MM.1S (cell line): ENCODE data around the gene IQGAP2.

Source experiments
- DNase-seq: peaks from one replicate; pipeline ENCODE4 v3.0.0-alpha.2; 2015
- H2AFZ ChIP-seq: fragments of 300-600 bp; sonication (generic); 2 replicates; pipeline ENCODE4 v1.6.0; 2016; ENCODE audit warnings: antibody characterized with exemption, low read length
- H3F3A ChIP-seq: fragments of 300-600 bp; sonication (generic); 2 replicates; pipeline ENCODE4 v1.6.1; 2016; ENCODE audit warnings: mild to moderate bottlenecking, antibody characterized with exemption, low read length, moderate library complexity, mixed read lengths; ENCODE audit not compliant: insufficient read depth
- H3K27ac ChIP-seq: fragments of 300-600 bp; sonication (generic); 2 replicates; pipeline ENCODE4 v1.5.1; 2016; ENCODE audit warnings: mild to moderate bottlenecking, low read length
- H3K27me3 ChIP-seq: fragments of 300-600 bp; sonication (generic); replicated peaks from 2 replicates; pipeline ENCODE4 v1.6.0; 2016; ENCODE audit warnings: low read length; ENCODE audit not compliant: insufficient read depth
- H3K36me3 ChIP-seq: fragments of 300-600 bp; sonication (generic); replicated peaks from 2 replicates; pipeline ENCODE4 v1.6.1; 2016; ENCODE audit warnings: mild to moderate bottlenecking, low read length, mixed read lengths; ENCODE audit not compliant: insufficient read depth
- H3K4me1 ChIP-seq: fragments of 300-600 bp; sonication (generic); 2 replicates; pipeline ENCODE4 v1.6.1; 2016; ENCODE audit warnings: low read length, mixed read lengths
- H3K4me2 ChIP-seq: fragments of 300-600 bp; sonication (generic); 2 replicates; pipeline ENCODE4 v1.6.0; 2016; ENCODE audit warnings: low read depth, low read length
- H3K4me3 ChIP-seq: fragments of 300-600 bp; sonication (generic); 2 replicates; pipeline ENCODE4 v1.5.1; 2016; ENCODE audit warnings: low read length, mixed read lengths
- H3K79me2 ChIP-seq: fragments of 300-600 bp; sonication (generic); 2 replicates; pipeline ENCODE4 v1.6.1; 2016; ENCODE audit warnings: mixed run types, low read length, mixed read lengths
- H3K9ac ChIP-seq: fragments of 300-600 bp; sonication (generic); 2 replicates; pipeline ENCODE4 v1.6.1; 2016; ENCODE audit warnings: low read length, mixed read lengths
- H3K9me2 ChIP-seq: fragments of 300-600 bp; sonication (generic); replicated peaks from 2 replicates; pipeline ENCODE4 v1.6.1; 2016; ENCODE audit warnings: mild to moderate bottlenecking, low read length, mixed read lengths; ENCODE audit not compliant: insufficient read depth
- H3K9me3 ChIP-seq: fragments of 300-600 bp; sonication (generic); replicated peaks from 2 replicates; pipeline ENCODE4 v1.6.1; 2016; ENCODE audit warnings: mild to moderate bottlenecking, low read length, mixed read lengths; ENCODE audit not compliant: insufficient read depth
- H4K20me1 ChIP-seq: fragments of 300-600 bp; sonication (generic); 2 replicates; pipeline ENCODE4 v1.6.1; 2016; ENCODE audit warnings: mild to moderate bottlenecking, low read length, moderate library complexity, mixed read lengths; ENCODE audit not compliant: insufficient read depth
- CTCF ChIP-seq: fragments of 300-600 bp; sonication (generic); IDR thresholded peaks from 2 replicates; pipeline ENCODE4 v1.5.1; 2016; ENCODE audit warnings: antibody characterized with exemption, low read length, mixed read lengths
- EZH2 ChIP-seq: fragments of 300-600 bp; sonication (generic); optimal IDR thresholded peaks from 2 replicates; pipeline ENCODE3; 2017; ENCODE audit warnings: low read depth, mild to moderate bottlenecking, antibody characterized with exemption, low read length, mixed read lengths
- EZH2phosphoT487 ChIP-seq: fragments of 300-600 bp; sonication (generic); IDR thresholded peaks from 2 replicates; pipeline ENCODE4 v1.6.1; 2018; ENCODE audit warnings: antibody characterized with exemption, low read length

Gene IQGAP2

GRCh38 chr5:76451031-76451701, 48.1 kb downstream of the IQGAP2 start:
- Histone ChIP-seq H3K9me3 (no peaks in the 10 kb centered on the region), H3K9ac (no peak overlapping the region), H3K4me3 (no peak overlapping the region), H2AFZ (no peak overlapping the region), H3F3A (no peaks in the 10 kb centered on the region), H3K79me2 (peaks cover 60% of the 10 kb centered on the region), H3K27ac (no peak overlapping the region), H3K4me2 (no peak overlapping the region), H3K4me1 (peaks cover 3% of the 10 kb centered on the region; the same call in 1 of the 2 replicates), H3K27me3 (no peaks in the 10 kb centered on the region), H4K20me1 (peaks cover 7% of the 10 kb centered on the region; the same call in 1 of the 2 replicates), H3K9me2 (no peaks in the 10 kb centered on the region), H3K36me3 (no peaks in the 10 kb centered on the region)
- no peak for DNase-seq
- no peak for TF ChIP-seq CTCF
- no peak for TF ChIP-seq EZH2phosphoT487
- no peak for TF ChIP-seq EZH2

GRCh38 chr5:76455531-76456133, 52.5 kb downstream of the IQGAP2 start:
- no peaks in the 10 kb centered on the region for H3K9me3 ChIP-seq
- no peak overlapping the region for H3K9ac ChIP-seq
- H3K36me3 ChIP-seq = no peaks in the 10 kb centered on the region
- no peaks in the 10 kb centered on the region for H3F3A ChIP-seq
- no peak overlapping the region for H3K27ac ChIP-seq
- H3K27me3 ChIP-seq = no peaks in the 10 kb centered on the region
- no peak overlapping the region for H2AFZ ChIP-seq
- TF ChIP-seq EZH2 (no peak), EZH2phosphoT487 (no peak), CTCF (no peak)
- H3K9me2 ChIP-seq = no peaks in the 10 kb centered on the region
- no peaks in the 10 kb centered on the region for H3K4me1 ChIP-seq
- no peak for DNase-seq
- H3K4me3 ChIP-seq = no peak overlapping the region
- H3K79me2 ChIP-seq = peaks cover 75% of the 10 kb centered on the region
- H3K4me2 ChIP-seq = no peak overlapping the region
- H4K20me1 ChIP-seq = peaks cover 7% of the 10 kb centered on the region; the same call in 1 of the 2 replicates

GRCh38 chr5:76456258-76456657, 53.2 kb downstream of the IQGAP2 start:
- no peaks in the 10 kb centered on the region for H3K9me2 ChIP-seq
- H3K27me3 ChIP-seq = no peaks in the 10 kb centered on the region
- H3K4me2 ChIP-seq = no peak overlapping the region
- no peaks in the 10 kb centered on the region for H3K4me1 ChIP-seq
- H3K4me3 ChIP-seq = no peak overlapping the region
- no peak for DNase-seq
- H3F3A ChIP-seq = no peaks in the 10 kb centered on the region
- H3K36me3 ChIP-seq = no peaks in the 10 kb centered on the region
- no peak overlapping the region for H3K9ac ChIP-seq
- TF ChIP-seq CTCF = no peak
- no peak for TF ChIP-seq EZH2
- TF ChIP-seq EZH2phosphoT487 = no peak
- no peaks in the 10 kb centered on the region for H3K9me3 ChIP-seq
- H4K20me1 ChIP-seq = peaks cover 7% of the 10 kb centered on the region; the same call in 1 of the 2 replicates
- H3K27ac ChIP-seq = no peak overlapping the region
- H3K79me2 ChIP-seq = peaks cover 70% of the 10 kb centered on the region
- H2AFZ ChIP-seq = no peak overlapping the region
